HG03280 (cell line): ENCODE results near the gene TACR2.

Experiments used
- ATAC-seq: cut with Tn5 transposase; IDR thresholded peaks from one replicate; pipeline ENCODE4 v1.9.1; 2021; ENCODE audit warnings: mild to moderate bottlenecking, moderate library complexity; ENCODE audit not compliant: unreplicated experiment

TACR2 gene

DNA sequence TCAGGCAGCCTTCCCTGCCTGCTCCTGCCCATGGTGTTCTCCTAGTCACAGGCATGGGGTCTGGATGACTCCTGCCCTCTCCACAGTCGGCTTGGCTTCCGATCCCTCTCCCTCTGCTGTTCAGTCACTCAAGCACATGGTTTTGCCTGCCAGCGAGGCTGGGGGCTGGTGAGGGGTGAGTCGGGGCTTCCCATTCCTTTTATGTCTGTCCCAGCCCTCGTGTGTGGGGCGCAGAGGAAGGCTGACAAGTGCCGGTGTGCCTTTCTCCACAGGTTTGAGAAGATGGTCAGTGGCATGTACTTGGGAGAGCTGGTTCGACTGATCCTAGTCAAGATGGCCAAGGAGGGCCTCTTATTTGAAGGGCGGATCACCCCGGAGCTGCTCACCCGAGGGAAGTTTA is 40.1 kb downstream of the TACR2 start:
- ATAC-seq = no peak

DNA sequence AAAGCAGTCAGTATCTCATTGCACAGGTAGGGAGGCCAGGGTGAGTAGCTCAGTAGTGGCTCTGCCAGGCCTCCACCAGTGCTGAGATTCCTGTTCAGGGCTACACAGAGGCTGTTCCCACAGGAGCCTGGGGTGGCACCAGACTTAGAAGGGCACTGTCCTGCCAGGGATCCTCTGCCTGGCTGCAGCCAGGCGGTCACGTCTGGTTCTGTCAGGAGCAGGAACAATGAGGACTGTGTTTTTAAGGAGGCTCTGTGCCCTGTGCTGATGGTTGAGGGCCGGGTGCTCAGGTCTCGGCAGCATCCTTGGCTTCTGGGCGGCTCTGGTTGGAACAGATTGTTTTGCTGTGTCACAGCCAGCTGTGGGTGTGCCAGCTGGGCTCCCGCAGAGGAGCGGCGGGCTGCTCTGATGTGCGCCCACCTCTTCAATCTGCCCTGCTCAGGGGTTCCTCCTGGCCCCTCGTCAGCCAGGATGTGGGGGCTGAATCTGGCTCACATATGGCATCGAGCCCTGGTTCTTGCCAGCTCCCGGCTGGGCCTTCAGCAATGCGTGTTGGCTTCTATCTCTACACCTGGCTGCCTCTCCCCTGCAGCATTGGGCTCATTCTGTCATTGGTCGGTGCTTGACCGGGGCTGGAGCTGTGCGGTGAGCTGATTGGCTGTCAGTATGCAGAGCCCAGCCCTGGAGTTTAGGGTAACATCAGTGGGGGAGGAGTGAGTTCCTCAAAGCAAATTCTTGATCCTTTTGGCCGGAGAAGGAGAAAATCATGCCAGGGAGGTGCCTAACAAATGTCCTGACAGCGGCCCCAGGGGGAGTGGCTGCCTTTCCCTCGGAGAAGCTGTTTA is 41.2 kb downstream of the TACR2 start:
- no peak for ATAC-seq

DNA sequence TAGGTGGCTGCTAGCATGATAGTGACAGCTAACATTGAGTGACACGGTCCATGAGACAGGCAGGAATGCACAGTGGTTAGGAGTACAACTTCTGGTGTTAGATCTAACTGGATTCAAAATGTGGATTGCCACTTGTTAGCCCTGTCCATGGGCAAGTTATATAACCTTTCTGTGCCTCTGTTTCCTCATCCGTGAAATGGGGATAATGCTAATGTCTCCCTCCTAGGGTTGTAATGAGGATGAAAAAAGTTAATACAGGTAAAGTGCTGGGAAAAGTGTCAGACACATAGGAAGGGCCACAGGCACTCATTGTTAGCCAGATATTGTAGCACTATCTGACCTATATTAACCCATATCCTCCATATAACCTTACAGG is 41.8 kb downstream of the TACR2 start:
- no peak for ATAC-seq

DNA sequence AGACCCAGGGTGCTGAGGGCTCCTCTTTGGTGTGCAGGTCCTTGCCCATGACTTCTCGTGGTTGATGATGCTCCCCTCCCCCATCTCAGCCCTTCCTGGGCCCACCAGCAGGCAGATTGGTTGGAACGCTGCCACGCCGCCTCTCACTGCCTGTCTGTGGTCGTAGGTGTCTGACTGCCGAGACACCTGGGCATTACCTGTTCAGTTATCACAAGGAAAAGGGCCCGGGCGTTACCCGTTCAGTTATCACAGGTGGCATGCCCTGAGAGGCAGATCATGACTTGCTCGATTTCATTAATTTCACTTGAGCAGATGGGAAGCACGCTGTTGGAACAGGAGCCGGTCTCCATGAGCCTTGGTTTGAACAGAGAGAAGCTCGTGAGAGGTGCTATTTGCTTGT is 42.5 kb downstream of the TACR2 start:
- ATAC-seq = no peak

DNA sequence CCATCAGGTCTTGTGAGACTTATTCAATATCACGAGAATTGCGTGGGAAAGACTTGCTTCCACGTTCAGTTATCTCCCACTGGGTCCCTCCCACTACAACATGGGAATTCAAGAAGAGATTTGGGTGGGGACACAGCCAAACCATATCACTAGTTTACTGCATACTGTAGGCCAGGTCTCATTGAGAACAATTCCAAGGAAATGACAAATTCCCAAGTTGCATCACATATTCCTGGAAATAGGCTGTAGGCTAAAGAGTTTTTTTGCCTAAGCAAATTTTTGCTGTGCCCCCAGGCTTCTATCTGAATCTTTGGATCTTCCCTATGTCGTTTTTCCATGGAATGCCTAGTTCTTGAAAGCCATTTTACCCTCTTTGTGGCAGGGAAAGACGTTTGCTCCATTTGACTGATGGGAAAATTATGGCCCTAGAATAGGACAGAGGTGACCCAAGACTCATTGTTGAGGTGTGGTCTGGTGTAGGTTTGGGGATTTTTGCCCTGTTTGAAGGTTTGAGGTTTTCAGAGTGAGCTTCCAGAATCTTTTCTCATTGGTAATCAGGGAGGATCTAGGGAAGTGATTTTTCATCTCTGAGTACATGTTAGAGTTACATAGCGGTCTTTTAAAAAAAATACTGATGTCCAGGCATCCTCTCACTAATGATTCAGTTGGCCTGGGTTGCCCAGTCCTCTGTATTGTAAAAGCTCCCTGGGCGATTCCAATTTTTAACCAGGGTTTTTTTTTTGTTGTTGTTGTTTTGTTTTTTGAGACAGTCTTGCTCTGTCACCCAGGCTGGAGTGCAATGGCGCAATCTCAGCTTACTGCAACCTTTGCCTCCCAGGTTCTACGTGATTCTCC is 44.4 kb downstream of the TACR2 start:
- ATAC-seq = no peak

DNA sequence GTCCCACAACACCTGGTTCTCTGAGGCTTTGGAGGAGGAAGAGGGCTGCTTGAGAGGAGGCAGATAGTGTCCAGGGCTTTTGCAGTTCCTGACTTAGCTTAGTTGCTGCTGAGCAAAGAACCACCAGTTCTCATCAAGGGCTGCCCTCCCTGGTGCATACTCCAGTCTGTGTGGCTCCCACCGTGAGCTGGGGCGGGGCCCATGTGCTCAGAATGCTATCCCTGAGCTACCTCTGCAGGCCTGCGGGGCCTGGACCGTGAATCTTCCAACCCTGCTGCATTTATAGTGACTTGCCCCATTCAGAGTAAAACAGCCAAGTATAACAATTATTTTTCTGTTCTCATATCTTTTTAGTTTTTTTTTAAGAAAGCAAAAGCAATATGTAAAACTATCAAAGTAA is 49.2 kb downstream of the TACR2 start:
- ATAC-seq = no peak

DNA sequence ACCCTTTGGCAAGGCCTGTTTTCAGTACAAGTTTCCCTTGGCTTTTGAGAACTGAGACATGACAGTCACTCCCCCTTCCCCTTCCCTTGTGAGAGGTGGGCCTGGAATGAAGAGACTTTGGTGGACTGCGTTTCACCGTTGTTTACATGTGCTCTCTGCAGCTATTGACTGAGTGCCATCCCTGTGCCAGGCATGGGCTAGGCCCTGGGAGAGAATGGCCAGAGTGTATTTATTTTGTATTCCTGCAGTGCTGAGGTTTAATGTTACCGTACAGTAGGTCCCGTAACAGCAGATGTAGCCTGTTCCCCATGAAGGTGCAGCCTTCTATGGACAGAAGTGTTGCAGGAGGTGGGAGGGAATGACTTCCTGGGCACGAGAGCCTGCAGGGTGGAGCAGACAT is 50.0 kb downstream of the TACR2 start:
- no peak for ATAC-seq

DNA sequence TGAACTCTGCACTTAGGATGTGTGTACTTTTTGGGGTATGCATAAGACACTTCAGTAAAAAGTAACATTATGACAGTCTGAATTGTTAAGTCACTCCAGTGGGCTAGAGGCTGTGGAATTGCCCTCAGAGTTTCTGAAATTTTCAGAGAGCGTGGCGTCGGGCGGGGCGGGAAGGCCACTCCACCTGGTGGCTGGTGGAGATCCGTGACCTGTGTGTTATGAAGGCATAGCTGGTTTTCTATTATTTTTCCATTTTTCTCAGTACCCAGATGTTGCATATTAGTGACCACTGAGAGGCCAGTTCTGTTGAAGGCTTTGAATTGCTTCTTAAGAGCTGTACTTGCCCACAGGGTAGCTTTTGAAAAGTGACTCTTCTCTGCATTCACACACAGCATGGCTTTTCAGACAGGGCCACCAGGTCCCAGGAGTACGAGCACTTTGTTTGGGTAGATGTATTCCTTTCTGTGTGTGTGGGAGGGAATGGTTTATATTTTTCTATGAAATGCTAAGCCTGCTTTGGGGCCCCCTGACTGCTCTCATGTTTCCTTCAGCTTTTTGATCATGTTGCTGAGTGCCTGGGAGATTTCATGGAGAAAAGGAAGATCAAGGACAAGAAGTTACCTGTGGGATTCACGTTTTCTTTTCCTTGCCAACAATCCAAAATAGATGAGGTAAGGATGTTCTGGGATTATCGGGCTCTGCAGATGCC is 52.3 kb downstream of the TACR2 start:
- no peak for ATAC-seq

DNA sequence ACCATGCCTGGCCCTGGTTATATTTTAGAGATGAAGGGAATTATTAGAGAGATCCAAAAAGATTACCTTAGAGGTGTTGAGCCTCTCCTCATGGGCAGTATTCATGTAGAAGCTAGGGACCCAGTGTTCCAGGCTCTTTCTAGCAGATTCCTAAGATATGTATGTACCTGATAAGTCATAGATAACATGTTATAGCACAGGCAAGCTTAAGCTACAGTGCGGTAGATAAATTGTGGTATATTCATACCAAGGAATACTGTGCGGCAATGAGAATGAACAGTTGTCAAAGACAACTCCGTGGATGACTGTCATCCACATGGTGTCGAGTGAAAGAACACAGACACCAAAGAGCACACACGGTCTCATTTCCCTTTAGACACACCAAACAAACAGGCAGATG is 53.1 kb downstream of the TACR2 start:
- ATAC-seq = no peak

DNA sequence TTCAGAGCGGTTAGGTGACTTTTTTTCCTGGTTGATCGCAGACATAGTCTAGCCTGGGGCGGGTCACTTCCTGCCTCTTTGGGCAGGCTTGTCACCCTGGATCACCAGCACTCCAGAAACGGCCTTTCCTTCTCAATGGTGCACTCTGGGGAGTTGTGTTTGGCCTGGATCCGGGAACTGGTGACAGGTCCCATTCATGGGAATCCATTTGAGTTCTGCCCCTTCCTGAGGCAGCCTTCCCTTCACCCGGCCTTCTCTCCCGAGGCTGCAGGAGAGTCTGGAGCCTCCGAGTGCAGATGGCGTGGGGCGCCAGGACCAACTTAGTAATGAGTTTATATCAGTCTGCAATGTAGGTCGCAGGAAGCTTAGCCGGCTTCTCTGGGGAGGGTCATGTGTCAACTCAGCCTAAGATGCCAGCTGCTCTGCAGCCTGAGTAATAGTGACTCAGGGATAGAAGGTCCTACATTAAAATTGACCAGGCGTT is 54.2 kb downstream of the TACR2 start:
- no peak for ATAC-seq

DNA sequence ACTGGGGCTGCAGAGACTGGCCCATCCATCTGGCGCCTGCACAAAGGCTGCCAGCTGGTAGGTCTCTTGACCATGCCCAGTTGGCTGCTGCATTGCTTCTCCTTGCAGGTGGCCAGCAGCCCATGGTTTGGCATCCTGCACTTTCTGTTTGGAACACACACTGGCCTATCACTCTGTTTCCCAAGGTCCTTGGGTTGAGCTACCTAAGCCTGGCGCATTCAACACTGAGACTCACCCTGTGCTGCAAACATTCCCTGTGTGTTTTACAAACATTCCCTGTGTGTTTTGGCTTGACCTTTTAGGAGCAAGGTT is 55.5 kb downstream of the TACR2 start:
- ATAC-seq = no peak

DNA sequence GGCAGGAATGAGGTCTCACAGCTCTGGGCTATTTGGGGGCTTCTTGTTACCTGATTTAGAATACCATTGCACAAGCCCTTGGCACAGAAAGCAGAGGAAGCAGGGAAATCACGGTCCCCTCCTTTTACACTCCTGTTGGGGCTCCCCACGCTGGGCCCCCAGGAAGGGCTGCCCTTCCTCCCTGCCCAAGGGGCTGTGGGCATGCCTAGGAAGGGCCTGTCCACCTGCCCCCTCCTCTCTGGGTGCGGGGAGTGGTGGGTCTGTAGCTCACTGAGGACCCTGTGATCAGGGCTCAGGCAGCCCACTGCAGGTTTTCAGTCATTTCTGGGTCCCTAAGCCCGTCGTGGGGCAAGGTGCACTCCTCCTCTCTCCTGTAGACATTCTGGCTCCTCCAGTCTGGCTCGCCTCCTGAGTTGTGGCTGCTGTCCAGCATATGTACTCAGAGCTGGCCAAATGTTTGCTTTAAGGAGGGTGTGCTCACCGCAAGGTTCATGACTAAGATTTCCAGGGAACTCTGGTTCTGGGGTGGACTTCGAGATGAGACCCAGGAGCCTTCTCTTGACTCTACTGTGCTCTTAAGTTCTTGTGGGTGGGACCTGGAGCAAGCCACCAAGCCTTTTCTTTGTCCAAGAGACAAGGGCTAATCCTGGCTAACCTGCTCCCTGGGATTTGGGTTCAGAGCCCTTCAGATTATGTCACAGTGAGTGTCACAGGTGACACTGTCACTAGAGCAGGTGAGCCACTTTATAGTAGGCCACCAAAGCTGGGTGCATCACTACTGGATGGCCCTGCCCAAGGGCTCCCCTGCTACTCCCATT is 56.0 kb downstream of the TACR2 start:
- no peak for ATAC-seq

DNA sequence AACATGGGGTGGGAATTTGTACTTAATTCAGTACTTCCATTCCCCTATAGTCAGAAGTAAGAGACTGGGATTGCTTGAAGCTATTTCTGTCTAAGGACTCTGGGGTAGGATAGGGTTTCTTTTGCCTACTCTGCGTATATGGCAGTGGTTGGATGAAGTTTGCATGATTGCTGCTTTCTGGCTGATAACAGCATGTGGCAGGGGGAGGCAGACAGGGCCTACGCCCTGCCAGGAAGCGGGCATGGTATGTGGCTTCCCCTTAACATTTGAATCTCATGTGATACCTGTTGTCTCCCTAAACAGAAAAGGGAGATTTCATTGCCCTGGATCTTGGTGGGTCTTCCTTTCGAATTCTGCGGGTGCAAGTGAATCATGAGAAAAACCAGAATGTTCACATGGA is 57.1 kb downstream of the TACR2 start:
- ATAC-seq = no peak

DNA sequence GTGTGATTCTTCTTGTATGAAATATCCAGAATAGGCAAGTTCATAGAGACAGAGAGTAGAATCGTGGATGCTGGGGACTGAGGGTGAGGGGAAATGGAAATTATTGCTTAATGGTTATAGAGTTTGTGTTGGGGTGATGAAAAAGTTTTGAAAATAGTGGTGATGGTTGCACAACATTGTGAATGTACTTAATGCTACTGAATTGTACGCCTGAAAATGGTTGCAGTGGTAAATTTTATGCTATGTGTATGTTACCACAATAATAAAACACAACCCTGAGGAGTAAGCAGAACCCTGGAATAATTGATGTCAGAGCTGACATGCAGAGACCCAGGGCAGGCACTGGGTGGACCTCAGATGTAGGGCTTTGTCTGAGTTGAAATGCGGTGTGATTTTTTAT is 57.6 kb downstream of the TACR2 start:
- no peak for ATAC-seq

DNA sequence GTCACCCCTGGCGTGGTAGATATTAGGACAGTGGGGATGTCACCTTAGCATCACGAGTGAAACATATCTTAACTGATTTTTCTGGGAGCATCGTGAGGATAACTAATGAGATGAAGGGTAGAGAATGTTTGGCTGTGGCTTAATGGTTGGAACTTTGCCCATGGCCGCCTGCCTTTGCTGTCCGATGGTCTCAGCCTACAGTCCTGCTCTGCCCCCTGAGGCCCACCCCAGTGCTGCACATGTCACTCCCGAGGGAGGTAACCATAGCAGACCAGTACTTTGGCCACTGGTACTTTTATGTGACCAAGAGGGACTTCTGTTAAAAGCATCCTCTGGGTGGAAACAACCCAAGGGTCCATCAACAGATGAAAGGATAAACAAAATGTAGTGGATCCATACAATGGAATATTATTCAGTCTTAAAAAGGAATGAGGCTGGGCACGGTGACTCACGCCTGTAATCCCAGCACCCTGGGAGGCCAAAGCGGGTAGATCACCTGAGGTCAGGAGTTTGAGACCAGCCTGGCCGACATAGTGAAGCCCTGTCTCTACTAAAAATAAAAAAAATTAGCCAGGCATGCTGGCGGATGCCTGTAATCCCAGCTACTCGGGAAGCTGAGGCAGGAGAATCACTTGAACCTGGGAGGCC is 58.4 kb downstream of the TACR2 start:
- no peak for ATAC-seq

DNA sequence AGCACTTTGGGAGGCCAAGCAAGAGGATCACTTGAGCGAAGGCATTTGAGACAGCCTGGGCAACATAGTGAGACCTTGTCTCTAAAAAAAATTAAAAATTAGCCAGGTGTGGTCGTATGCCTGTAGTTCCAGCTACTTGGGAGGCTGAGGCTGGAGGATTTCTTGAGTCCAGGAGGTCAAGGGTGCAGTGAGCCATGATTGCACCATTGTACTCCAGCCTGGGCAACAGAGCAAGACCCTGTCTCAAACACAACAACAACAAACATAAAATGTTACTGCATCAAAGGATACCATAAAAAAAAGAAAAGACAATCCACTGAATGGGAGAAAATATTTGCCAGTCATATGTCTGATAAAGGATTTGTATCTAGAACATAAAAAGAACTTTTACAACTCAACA is 60.5 kb downstream of the TACR2 start:
- no peak for ATAC-seq

DNA sequence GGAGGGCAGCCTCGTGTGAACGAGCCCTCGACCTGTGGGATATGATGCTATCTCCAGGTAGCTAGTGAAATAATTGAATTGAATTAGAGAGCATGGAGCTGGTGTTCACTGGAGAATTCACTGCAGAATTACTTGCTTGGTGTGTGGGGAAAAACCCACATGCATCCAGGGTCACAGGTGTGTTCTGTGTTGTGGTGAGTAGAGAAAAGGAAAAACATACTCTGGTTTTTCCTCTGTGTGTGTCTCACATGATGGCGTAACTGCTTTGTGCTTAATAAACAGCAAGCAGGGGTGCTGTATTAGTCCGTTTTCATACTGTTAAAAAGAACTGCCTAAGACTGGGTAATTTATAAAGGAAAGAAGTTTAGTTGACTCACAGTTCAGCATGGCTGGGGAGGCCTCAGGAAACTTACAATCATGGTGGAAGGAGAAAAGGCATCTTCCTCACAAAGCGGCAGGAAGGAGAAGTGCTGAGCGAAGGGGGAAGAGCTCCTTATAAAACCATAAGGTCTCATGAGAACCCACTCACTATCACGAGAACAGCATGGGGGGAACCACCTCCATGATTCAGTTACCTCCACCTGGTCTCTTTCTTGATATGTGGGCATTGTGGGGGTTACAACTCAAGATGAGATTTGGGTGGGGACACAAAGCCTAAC is 62.6 kb downstream of the TACR2 start:
- ATAC-seq = no peak
